Lung (tissue), 12 donors: ENCODE results near the gene KRT3. TPM values are rescaled to one million over a fixed set of nuclear protein-coding genes. Genes with fewer than 3 reads are reported as not detected.

Experiments
- ATAC-seq: fragments of 200-7000 bp; cut with Tn5 transposase; one replicate; pipeline ENCODE4 v1.9.1; 2020; ENCODE audit warnings: moderate number of reproducible peaks; ENCODE audit not compliant: insufficient read depth, low FRiP score
- DNase-seq, 3 donors: peaks; one replicate each; pipeline ENCODE4 v3.0.0-alpha.2; 2013 to 2017
- H3K27ac ChIP-seq, 2 donors: one replicate each; pipeline ENCODE4 v1.5.1; 2013; ENCODE audit warnings: mild to moderate bottlenecking in 2 of 2, moderate library complexity in 2 of 2, control low read depth in 1 of 2, inconsistent platforms in 1 of 2, low read depth in 1 of 2, low read length in 1 of 2
- H3K27me3 ChIP-seq, 3 donors: one replicate each; pipeline ENCODE4 v1.5.1; 2013; ENCODE audit warnings: low read length in 2 of 3; ENCODE audit not compliant: control insufficient read depth in 3 of 3, insufficient read depth in 3 of 3
- H3K36me3 ChIP-seq, 4 donors: one replicate each; pipeline ENCODE4 v1.5.1; 2013; ENCODE audit warnings: low read length in 4 of 4, mild to moderate bottlenecking in 1 of 4, moderate library complexity in 1 of 4; ENCODE audit not compliant: control insufficient read depth in 4 of 4, insufficient read depth in 4 of 4
- H3K4me1 ChIP-seq, 5 donors: one replicate each; pipeline ENCODE4 v1.5.1; 2013; ENCODE audit warnings: low read length in 5 of 5, mild to moderate bottlenecking in 2 of 5, moderate library complexity in 1 of 5; ENCODE audit not compliant: control insufficient read depth in 5 of 5, insufficient read depth in 5 of 5
- H3K4me3 ChIP-seq: one replicate; pipeline ENCODE4 v1.5.1; 2013; ENCODE audit warnings: mild to moderate bottlenecking, control low read depth, moderate library complexity
- H3K9ac ChIP-seq, 2 donors: one replicate each; pipeline ENCODE4 v1.5.1; 2013; ENCODE audit warnings: low read length in 2 of 2, control low read depth in 1 of 2; ENCODE audit not compliant: insufficient read depth in 1 of 2
- H3K9me3 ChIP-seq, 4 donors: one replicate each; pipeline ENCODE4 v1.5.1; 2013; ENCODE audit warnings: low read length in 3 of 4, mild to moderate bottlenecking in 1 of 4, moderate library complexity in 1 of 4; ENCODE audit not compliant: control insufficient read depth in 4 of 4, insufficient read depth in 3 of 4
- CTCF ChIP-seq: IDR thresholded peaks from 2 replicates; pipeline ENCODE4 v1.5.1; 2012; ENCODE audit warnings: mild to moderate bottlenecking; ENCODE audit errors: control extremely low read depth, extremely low read depth
- WGBS, 2 donors: extraction: QIAGEN DNeasy Blood & Tissue Kit; methylation state at CpG; one replicate each; pipeline ENCODE4 v1.1.7; 2013; 5-methylcytosine and 5-hydroxymethylcytosine counted together
- polyA plus RNA-seq, 2 donors: library from polyadenylated mRNA; stranded (reverse); fragments of 200-250 nt; gene quantifications; one replicate each; pipeline ENCODE4 v1.2.1, GENCODE V29; 2013
- total RNA-seq, 2 donors: library from RNA; depleted of rRNA in 1 of 2; stranded (reverse); fragments of >200 nt in 1 of 2; gene quantifications; one replicate each; pipeline ENCODE4 v1.2.1, GENCODE V29; 2014 to 2021
- donor health status: control.
- donor health status: control.
- donor health status: Bipolar disorder and iron deficiency.
- donor health status: healthy.
- donor health status: DM: yes; HTN: yes; CAD: no.

The KRT3 gene
- total and polyA plus RNA-seq, 4 donors, result not detected

GRCh38 chr12:52777566-52777965, 18.4 kb downstream of the KRT3 start:
- TF ChIP-seq CTCF, result no peak
- Histone ChIP-seq H3K4me1 (no peaks in the 10 kb centered on the region), H3K9ac (no peak overlapping the region), H3K9me3 (peaks cover 0 to 1% (median 0%) of the 10 kb centered on the region in 4 donors), H3K27ac (no peak overlapping the region), H3K36me3 (no peaks in the 10 kb centered on the region), H3K4me3 (no peak overlapping the region), H3K27me3 (peaks cover 0 to 41% (median 0%) of the 10 kb centered on the region in 3 donors)
- ATAC-seq (no peak), DNase-seq (no peak)
- WGBS, 2 donors, result 89 to 93% methylated on average over 4 of the region's 4 CpGs

DNA sequence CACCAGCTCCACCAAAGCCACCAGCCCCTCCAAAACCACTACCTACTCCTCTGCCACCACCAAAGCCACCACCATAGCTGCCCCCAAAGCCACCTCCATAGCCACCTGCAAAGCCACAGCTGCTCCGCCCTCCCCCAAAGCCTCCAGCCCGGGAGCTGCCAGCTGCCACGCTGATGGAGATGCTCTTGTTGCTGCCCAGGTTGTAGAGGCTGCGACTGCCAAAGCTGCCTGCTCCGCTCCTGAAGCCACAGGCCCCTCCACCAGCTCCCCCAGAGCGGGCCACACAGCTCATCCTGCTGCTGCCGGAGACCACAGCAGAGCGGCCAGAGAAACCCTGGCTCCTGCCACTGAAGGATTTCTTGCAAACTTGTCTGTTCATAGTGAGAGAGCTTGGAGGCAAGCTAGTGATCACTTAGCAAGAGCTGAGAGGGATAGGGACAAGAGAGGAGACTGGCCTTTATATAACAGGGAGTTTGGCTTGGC, 19.0 kb downstream of the KRT3 start, which contains the start of gene KRT76:
Gene KRT76, minus strand, starts transcription at position 433 of the 483 bp plus-strand sequence. Its CDS starts 54 bp downstream, at position 379.
- Histone ChIP-seq H3K9ac (no peak within 1 kb of the TSS), H3K9me3 (peaks cover 0 to 1% (median 0%) of the 10 kb centered on the region in 4 donors), H3K4me3 (no peak within 1 kb of the TSS), H3K4me1 (no peaks in the 10 kb centered on the region), H3K36me3 (no peaks in the 10 kb centered on the region), H3K27me3 (peaks cover 0 to 35% (median 0%) of the 10 kb centered on the region in 3 donors), H3K27ac (no peak within 1 kb of the TSS)
- DNase-seq (no peak), ATAC-seq (no peak)
- WGBS, 2 donors, result 84 to 94% methylated on average over 8 of the region's 8 CpGs
- no peak for TF ChIP-seq CTCF

- H3K36me3 ChIP-seq, result no peaks in the 10 kb centered on the region
- DNase-seq (no peak), ATAC-seq (no peak)
- no peak for TF ChIP-seq CTCF
- H3K4me1 ChIP-seq, result no peaks in the 10 kb centered on the region
- no peak overlapping the region for H3K27ac ChIP-seq
- no peak overlapping the region for H3K9ac ChIP-seq
- peaks cover 0 to 31% (median 0%) of the 10 kb centered on the region in 3 donors for H3K27me3 ChIP-seq
- 86 to 99% methylated on average over 5 of the region's 5 CpGs for WGBS, 2 donors
- H3K4me3 ChIP-seq, result no peak overlapping the region
- peaks cover 0 to 1% (median 0%) of the 10 kb centered on the region in 4 donors for H3K9me3 ChIP-seq
These were observed 19.5 kb downstream of the KRT3 start for GRCh38 chr12:52776435-52776834.

GRCh38 chr12:52774629-52775250, 21.2 kb downstream of the KRT3 start:
- DNase-seq, result no peak
- H3K27ac ChIP-seq, result no peak overlapping the region
- no peak for ATAC-seq
- 75 to 86% methylated on average over 8 of the region's 8 CpGs for WGBS, 2 donors
- H3K4me1 ChIP-seq, result no peaks in the 10 kb centered on the region
- peaks cover 0 to 1% (median 0%) of the 10 kb centered on the region in 4 donors for H3K9me3 ChIP-seq
- H3K27me3 ChIP-seq, result peaks cover 0 to 28% (median 0%) of the 10 kb centered on the region in 3 donors
- H3K4me3 ChIP-seq, result no peak overlapping the region
- no peak overlapping the region for H3K9ac ChIP-seq
- no peak for TF ChIP-seq CTCF
- no peaks in the 10 kb centered on the region for H3K36me3 ChIP-seq
